ENCODE data around the gene PLCL1.

PLCL1 gene

GRCh38 chr2:197804049-197804757 is at the start of gene PLCL1:
TSS of gene PLCL1 (plus strand) at chr2:197804593.
- peak; percentile 98 for DNase-seq (ENCODE audit: low spot score)

- no peak for DNase-seq (ENCODE audit: low spot score)
Observed at GRCh38 chr2:197759013-197759412, 45.4 kb upstream of the PLCL1 start.

DNA sequence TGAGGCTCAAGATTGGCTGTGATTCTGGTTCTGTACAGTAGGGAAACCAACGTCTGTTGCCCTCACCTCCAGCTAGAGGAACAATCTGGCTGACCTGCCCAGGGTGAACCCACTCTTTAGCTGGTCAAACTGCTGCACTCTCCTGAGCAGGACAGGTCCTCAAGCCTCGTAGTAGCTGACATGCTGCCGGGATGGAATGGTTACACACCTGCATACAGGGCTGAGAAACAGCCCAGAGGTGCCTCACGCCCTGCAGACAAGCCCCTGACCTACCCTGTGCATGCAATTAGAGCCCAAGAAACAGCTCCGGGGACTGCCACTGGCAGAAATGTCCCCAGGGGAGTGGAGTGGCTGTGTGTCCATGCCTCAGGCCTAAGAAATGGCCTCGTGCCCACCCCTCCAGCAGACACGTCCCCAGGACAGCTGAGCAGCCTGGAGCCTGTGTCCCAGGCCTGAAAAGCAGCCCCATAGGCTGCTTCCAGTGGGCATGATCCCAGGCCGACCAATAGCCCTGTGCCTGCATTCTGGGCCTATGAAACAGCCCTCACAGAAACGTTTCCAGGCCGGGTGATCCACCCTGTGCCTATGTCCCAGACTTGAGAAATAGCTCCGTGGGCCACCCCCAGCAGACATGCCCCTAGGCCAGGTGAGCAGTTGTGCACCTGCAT is 44.6 kb upstream of the PLCL1 start:
- no peak for DNase-seq (ENCODE audit: low spot score)

DNA sequence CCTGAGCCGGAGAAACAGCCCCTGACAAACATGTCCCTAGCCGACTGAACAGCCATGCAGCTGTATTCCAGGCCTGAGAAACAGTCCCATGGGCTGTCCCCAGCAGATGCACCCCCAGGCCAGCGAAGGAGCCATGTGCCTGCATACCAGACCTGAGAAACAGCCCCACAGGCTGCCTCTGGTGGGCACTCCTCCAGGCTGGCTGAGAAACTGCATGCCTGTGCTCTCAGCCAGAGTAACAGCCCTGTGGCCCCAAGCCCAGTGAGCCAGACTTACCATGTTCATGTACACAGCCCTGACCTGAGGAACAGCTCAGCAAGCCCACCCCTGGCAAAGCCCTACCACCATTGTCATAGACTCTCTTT is 44.1 kb upstream of the PLCL1 start:
- no peak for DNase-seq (ENCODE audit: low spot score)

GRCh38 chr2:197777823-197778407 is 26.5 kb upstream of the PLCL1 start:
- peak; percentile 41 for DNase-seq (ENCODE audit: low spot score)

DNA sequence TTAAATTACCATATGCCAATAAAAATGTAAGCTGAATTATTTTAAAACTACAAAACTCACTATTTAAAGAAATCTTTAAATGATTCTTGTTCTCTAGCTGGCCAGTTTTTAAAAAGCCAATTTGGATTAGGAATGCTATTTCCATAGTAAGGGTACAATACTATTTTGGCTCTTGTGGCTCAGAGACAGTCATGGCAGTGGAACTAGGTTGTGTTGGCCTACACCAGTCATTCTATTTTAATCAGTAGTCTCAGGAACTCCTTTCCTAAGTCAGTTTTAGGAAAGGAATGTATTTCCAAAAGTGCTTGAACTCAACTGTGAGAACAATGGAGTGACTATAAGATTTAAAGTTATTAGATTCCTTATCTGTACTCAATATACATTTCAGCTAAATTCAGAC is 25.1 kb upstream of the PLCL1 start:
- no peak for DNase-seq (ENCODE audit: low spot score)

GRCh38 chr2:197782126-197782525 is 22.3 kb upstream of the PLCL1 start:
- DNase-seq (ENCODE audit: low spot score), result no peak

DNA sequence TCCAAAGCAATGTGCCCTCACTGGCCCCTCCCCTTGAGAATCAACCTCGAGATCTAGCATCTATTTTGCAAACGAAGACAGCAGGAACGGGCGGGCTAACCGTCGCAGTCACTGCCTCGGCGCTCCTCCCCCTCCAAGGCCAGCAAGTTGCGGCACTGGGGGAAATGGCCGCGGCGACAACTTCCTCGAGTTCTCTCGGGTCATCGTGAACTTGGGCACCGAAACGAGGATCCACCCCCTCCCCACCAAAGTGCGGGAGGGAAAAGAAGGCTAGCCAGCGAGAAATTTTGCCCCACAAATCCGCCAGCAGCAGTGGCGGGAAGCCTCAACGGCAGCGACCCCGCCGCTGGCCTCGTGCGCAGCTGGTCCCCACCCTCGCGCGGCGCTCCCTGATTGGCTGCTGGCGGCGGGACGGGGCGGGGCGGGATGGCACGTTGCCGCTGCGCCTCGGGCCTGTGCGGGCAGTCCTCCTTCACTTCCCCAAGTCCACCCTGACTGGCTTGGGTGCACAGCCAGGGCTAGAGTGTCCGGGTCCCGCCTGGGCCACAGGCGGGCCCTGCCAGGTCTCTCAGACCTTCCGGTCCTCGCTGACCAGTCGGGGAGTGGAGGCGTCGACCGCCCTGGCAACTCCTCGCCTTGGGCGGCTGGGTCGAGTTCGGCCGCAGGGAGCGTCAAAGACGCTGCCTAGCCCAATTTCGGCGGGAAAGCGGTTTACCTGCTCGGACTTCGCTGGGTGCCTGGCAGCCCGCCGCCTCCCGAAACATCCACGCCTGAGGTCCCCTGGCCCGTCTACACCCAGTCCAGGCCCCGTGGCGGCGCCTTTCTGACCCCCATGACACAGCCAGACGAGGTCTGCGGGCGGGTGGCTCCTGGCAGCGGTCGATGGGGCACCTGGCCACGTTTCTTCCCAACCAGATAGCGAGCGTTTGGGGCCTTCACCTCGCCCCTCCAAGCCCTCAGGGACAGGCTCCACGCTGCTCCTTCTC is 19.1 kb upstream of the PLCL1 start, which contains the start of gene BOLL:
BOLL (minus strand) TSS at position 364 of the 986 bp plus-strand sequence. CDS start 3,469 bp downstream, outside the sequence.
- DNase-seq (ENCODE audit: low spot score), result no peak

DNA sequence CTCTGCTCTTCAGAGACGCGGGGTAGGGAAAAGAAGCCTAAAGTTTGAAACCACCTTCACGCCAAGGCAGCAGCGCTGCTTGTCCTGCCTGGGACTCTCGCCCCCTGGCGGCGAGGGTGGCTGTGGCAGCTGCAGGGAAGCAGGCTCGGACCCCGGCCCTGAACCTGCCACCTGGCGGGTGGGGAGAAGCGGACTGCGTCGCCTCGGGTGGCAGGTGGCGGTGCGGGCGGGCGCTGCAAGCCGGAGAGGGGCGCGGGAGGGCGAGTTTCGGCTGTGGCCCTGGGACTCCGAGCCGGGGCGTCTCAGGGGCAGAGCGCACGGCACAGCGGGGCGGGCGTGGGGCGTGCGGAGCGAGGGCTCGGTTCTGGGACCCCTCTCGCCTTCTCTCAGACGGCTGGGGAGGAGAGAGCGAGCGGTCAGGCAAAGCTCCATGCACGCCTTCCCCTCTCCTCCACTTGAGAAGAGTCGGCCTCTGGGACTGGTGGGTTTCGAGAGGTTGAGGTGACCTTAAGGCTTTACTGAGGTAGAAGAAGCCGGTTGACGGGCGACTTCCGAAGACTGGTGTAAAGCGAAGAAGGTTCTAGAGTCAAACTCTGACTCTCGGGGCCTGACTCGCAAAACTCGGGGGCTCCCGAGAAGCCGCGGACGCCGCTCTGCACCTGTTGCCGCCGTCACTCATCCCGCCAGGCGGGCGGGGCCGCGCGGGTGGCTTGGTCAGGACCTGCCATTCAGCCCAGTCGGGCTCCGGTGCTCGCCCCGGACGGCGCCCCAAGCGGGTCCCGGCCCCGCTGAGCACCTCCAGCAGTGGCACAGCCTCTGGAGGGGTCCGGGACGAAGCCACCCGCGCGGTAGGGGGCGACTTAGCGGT is 18.1 kb upstream of the PLCL1 start:
- DNase-seq (ENCODE audit: low spot score), result no peak

DNA sequence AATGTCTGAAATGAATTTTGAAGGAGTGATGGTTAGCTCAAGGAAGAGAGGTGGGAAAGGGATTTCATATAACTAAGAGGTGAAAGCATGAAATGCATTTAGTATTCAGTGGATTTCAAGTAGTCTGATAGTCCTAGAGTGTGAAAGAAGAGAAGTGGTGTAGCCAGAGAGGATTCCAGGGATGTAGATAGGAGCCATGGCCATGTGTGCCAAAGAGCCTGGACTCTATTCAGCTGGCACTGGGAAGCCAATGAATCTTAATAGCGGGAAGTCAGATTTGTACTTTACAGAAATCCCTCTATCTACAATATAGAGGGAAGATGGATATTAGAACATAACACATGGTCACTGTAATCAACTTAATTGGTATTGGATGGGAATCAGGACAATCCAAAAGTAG is 10.9 kb upstream of the PLCL1 start:
- no peak for DNase-seq (ENCODE audit: low spot score)

DNA sequence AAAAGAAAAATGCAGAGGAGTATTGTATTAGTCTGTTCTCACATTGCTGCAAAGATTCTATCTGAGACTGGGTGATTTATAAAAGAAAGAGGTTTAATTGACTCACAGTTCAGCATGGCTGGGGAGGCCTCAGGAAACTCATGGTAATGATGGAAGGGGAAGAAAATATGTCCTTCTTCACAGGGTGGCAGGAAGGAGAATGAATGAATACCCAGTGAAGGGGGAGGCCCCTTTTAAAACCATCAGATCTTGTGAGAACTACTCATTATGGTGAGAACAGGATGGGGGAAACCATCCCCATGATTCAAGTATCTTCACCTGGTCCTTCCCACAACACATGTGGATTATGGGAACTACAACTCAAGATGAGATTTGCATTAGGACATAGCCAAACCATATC is 9.1 kb upstream of the PLCL1 start:
- DNase-seq (ENCODE audit: low spot score), result no peak

DNA sequence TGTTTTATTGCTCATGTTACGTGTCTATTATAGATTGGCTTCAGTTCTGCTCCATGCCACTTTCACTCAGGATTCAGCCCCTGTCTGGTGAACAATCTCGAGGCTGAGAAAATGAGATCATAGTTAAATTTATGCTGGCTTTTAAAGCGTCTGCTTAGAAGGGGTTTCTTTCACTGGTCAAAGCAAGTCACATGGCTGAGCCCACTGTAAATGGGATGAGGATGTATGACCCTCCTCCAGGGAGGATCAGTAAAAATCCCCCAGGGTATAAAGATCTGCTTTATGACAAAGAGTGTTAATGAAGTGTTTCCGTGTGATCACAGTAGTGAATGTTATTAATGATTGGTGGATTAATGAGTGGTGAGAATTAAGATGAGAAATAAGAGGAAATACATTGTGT is 6.2 kb upstream of the PLCL1 start:
- DNase-seq (ENCODE audit: low spot score), result no peak

DNA sequence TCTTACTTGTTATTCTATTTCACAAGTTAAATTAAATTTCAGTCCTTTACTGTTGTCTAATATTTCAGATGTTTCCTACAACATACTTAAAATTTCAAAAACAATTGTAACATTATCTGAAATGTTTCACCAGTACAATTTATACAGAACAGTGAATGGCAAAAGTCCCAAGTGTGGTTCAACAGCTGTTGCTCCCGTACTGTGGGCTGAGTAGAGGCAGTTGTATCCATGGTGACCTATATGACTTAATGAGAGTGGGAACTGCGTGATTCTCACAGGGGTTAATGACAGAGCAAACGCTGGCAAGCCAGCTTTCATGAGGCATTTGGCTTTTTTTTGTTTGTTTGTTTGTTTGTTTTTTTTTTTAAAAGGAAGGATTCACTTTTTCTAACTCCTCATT is 5.3 kb upstream of the PLCL1 start:
- peak; percentile 60 for DNase-seq (ENCODE audit: low spot score)

DNA sequence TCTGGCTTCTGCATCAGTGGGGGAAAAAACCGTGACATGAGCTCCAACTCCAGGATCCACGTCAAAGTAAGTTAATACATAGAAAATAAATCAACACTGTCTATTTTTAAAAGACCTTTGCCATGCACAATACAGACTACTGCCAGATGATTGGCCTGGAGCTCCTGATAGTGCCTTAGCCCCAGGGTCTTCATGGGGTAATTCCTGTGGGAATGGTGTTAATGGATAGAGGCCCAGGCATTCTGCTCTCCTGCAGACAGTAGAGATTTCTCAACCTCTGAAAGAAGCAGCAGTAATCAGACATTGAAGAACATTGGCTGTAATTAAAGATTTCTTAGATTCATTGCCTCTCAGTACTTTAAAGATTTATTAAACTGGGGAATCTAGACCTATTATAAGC is 4.3 kb upstream of the PLCL1 start:
- DNase-seq (ENCODE audit: low spot score), result no peak

GRCh38 chr2:197801033-197801432 is 3.4 kb upstream of the PLCL1 start:
- no peak for DNase-seq (ENCODE audit: low spot score)

DNA sequence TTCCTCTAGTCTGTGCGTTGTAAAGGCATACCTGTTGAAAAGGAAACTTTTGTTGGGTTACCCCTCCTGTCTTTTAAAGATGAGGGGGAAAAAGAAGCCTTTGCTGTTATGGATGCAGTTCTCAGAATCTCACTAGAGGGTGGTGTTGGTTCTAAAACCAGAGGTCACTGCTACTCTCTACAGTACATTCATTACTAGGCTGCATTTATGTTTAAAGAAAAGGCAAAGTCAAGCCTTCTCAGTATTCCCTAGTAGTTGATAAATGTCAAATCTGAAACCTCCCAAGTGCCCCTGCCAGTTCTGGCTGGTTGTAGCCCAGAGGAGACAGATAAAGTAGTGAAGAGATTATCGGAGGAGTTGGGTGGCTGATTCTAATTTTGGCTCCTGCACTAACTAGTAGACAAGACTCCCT is 1.4 kb upstream of the PLCL1 start:
- peak; percentile 84 for DNase-seq (ENCODE audit: low spot score)

- DNase-seq (ENCODE audit: low spot score), result peak; percentile 63
Observed at GRCh38 chr2:197804758-197805714, 643 bp downstream of the PLCL1 start.

- DNase-seq (ENCODE audit: low spot score), result peak; percentile 30
Observed at GRCh38 chr2:197805715-197806633, 1.6 kb downstream of the PLCL1 start.

DNA sequence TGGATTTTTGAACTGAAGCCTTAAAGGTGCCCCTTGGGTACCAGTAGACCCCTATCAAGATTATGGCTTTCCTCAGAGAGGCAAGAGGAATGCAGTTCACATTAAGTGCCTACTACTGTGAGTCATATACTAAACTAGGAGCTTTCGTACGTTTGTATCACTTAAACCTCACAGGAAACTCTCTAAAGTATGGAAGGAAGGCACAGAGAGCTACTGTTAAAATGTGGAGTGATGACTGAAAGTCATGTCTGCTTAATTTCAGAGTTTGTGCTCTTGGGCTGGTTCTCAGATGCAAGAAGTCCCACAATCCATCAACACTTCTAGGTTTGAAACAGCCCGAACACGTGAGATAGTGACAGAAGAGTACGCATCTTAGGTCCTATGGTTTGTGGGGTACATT is 4.7 kb downstream of the PLCL1 start:
- DNase-seq (ENCODE audit: low spot score), result no peak
